SK-N-SH (cell line): ENCODE results near the gene TRIM50.

ENCODE experiments used
- EP300 ChIP-seq, 2 experiments: IDR thresholded peaks; 2 replicates each; pipeline versions ENCODE4 v1.4.0 to v1.6.1; 2012; ENCODE audit warnings: borderline replicate concordance in 1 of 2, low read depth in 1 of 2, low read length in 1 of 2
- JUND ChIP-seq: IDR thresholded peaks from 2 replicates; pipeline ENCODE4 v1.4.0; 2012
- TAF1 ChIP-seq: IDR thresholded peaks from 2 replicates; pipeline ENCODE4 v1.6.1; 2012; ENCODE audit warnings: low read depth, mild to moderate bottlenecking, low read length, moderate library complexity, borderline replicate concordance
- YY1 ChIP-seq: IDR thresholded peaks from 2 replicates; pipeline ENCODE4 v1.4.0; 2012; ENCODE audit warnings: low read depth, mild to moderate bottlenecking
- TF ChIP-seq, protein P1 (sequence below): IDR thresholded peaks from 2 replicates; pipeline ENCODE4 v1.6.1; 2012; ENCODE audit warnings: mild to moderate bottlenecking, low read depth, low read length, moderate library complexity
- TF ChIP-seq, protein P2 (sequence below): fragments of 200-600 bp; sonication (generic); IDR thresholded peaks from 2 replicates; pipeline ENCODE4 v1.6.1; 2017; ENCODE audit warnings: antibody characterized with exemption, mild to moderate bottlenecking, moderate library complexity
- TF ChIP-seq, protein P3 (sequence below): IDR thresholded peaks from 2 replicates; pipeline ENCODE4 v1.4.0; 2012; ENCODE audit warnings: low read depth, borderline replicate concordance

DNA sequence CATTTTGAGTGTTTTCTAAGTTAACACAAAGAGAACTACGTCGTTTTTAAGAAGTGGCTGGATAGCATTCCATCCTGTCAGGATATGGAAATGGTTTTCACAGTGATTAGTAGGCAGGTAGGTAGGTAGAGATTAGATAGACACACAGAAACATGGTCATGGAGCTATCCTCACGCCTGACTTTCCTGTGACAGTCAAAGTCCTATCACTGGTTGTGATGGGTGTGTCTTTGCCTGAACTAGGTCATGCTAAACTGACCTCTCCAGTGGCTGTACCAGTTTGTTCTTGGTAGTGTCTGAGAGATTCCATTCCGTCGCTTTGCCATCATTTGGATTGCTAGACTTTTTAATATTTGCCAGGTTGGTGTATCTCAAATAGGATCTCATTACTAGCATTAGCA lies 28.3 kb upstream of the TRIM50 start:
- TF ChIP-seq, protein P1, sequence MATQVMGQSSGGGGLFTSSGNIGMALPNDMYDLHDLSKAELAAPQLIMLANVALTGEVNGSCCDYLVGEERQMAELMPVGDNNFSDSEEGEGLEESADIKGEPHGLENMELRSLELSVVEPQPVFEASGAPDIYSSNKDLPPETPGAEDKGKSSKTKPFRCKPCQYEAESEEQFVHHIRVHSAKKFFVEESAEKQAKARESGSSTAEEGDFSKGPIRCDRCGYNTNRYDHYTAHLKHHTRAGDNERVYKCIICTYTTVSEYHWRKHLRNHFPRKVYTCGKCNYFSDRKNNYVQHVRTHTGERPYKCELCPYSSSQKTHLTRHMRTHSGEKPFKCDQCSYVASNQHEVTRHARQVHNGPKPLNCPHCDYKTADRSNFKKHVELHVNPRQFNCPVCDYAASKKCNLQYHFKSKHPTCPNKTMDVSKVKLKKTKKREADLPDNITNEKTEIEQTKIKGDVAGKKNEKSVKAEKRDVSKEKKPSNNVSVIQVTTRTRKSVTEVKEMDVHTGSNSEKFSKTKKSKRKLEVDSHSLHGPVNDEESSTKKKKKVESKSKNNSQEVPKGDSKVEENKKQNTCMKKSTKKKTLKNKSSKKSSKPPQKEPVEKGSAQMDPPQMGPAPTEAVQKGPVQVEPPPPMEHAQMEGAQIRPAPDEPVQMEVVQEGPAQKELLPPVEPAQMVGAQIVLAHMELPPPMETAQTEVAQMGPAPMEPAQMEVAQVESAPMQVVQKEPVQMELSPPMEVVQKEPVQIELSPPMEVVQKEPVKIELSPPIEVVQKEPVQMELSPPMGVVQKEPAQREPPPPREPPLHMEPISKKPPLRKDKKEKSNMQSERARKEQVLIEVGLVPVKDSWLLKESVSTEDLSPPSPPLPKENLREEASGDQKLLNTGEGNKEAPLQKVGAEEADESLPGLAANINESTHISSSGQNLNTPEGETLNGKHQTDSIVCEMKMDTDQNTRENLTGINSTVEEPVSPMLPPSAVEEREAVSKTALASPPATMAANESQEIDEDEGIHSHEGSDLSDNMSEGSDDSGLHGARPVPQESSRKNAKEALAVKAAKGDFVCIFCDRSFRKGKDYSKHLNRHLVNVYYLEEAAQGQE, result no peak
- TF ChIP-seq, protein P2, sequence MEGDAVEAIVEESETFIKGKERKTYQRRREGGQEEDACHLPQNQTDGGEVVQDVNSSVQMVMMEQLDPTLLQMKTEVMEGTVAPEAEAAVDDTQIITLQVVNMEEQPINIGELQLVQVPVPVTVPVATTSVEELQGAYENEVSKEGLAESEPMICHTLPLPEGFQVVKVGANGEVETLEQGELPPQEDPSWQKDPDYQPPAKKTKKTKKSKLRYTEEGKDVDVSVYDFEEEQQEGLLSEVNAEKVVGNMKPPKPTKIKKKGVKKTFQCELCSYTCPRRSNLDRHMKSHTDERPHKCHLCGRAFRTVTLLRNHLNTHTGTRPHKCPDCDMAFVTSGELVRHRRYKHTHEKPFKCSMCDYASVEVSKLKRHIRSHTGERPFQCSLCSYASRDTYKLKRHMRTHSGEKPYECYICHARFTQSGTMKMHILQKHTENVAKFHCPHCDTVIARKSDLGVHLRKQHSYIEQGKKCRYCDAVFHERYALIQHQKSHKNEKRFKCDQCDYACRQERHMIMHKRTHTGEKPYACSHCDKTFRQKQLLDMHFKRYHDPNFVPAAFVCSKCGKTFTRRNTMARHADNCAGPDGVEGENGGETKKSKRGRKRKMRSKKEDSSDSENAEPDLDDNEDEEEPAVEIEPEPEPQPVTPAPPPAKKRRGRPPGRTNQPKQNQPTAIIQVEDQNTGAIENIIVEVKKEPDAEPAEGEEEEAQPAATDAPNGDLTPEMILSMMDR, result no peak
- TF ChIP-seq YY1, result no peak
- no peak for TF ChIP-seq TAF1
- TF ChIP-seq EP300 (IDR thresholded peaks at IDR 0.05; ENCODE audit: borderline replicate concordance in 1 of 2, low read depth in 1 of 2, low read length in 1 of 2), result no peak
- TF ChIP-seq, protein P3, sequence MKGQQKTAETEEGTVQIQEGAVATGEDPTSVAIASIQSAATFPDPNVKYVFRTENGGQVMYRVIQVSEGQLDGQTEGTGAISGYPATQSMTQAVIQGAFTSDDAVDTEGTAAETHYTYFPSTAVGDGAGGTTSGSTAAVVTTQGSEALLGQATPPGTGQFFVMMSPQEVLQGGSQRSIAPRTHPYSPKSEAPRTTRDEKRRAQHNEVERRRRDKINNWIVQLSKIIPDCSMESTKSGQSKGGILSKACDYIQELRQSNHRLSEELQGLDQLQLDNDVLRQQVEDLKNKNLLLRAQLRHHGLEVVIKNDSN, result no peak
- TF ChIP-seq JUND, result no peak
